SJSA1 (cell line): Measurements from ENCODE around the gene GPR137B. TPM values are rescaled to one million over a fixed set of nuclear protein-coding genes. Genes with fewer than 3 reads are reported as not detected.

Source experiments
- DNase-seq, 2 experiments: peaks; one replicate each; pipeline ENCODE4 v3.0.0-alpha.2; 2015 to 2020; ENCODE audit warnings: low spot score in 2 of 2, low read depth in 1 of 2
- H3K27ac ChIP-seq: fragments of 250-450 bp; sonication (Bioruptor Pico); 2 replicates; pipeline ENCODE4 v1.5.1; 2020; ENCODE audit warnings: mild to moderate bottlenecking, moderate library complexity
- H3K27me3 ChIP-seq: fragments of 250-450 bp; sonication (Bioruptor Pico); replicated peaks from 2 replicates; pipeline ENCODE4 v1.5.1; 2020; ENCODE audit warnings: mild to moderate bottlenecking, moderate library complexity
- H3K36me3 ChIP-seq: fragments of 250-450 bp; sonication (Bioruptor Pico); 2 replicates; pipeline ENCODE4 v1.5.1; 2020; ENCODE audit warnings: mild to moderate bottlenecking
- H3K4me1 ChIP-seq: fragments of 250-450 bp; sonication (Bioruptor Pico); replicated peaks from 2 replicates; pipeline ENCODE4 v1.6.1; 2021; ENCODE audit warnings: mild to moderate bottlenecking
- H3K4me3 ChIP-seq: fragments of 250-450 bp; sonication (Bioruptor Pico); 2 replicates; pipeline ENCODE4 v1.5.1; 2020; ENCODE audit warnings: mild to moderate bottlenecking
- H3K9me3 ChIP-seq: fragments of 250-450 bp; sonication (Bioruptor Pico); replicated peaks from 2 replicates; pipeline ENCODE4 v1.5.1; 2020; ENCODE audit warnings: mild to moderate bottlenecking
- total RNA-seq: library from RNA; depleted of rRNA; stranded (reverse); fragments of >200 nt; shearing (Covaris generic); gene quantifications from 2 replicates; pipeline ENCODE4 v1.2.3, GENCODE V29; 2014

GPR137B gene
- total RNA-seq, 1 experiment from 2014 or later, result 4.4 TPM

GRCh38 chr1:236144033-236144432 lies 1.7 kb downstream of the GPR137B start:
- Histone ChIP-seq H3K27me3 (peaks cover 26% of the 10 kb centered on the region), H3K4me1 (peaks cover 12% of the 10 kb centered on the region), H3K9me3 (no peaks in the 10 kb centered on the region), H3K4me3 (no peak overlapping the region), H3K36me3 (no peaks in the 10 kb centered on the region), H3K27ac (no peak overlapping the region)
- DNase-seq, result no peak

GRCh38 chr1:236144446-236145150 lies 2.3 kb downstream of the GPR137B start:
- Histone ChIP-seq H3K4me1 (peaks cover 12% of the 10 kb centered on the region), H3K4me3 (no peak overlapping the region), H3K9me3 (no peaks in the 10 kb centered on the region), H3K27ac (no peak overlapping the region), H3K36me3 (no peaks in the 10 kb centered on the region), H3K27me3 (peaks cover 21% of the 10 kb centered on the region)
- no peak for DNase-seq

DNA sequence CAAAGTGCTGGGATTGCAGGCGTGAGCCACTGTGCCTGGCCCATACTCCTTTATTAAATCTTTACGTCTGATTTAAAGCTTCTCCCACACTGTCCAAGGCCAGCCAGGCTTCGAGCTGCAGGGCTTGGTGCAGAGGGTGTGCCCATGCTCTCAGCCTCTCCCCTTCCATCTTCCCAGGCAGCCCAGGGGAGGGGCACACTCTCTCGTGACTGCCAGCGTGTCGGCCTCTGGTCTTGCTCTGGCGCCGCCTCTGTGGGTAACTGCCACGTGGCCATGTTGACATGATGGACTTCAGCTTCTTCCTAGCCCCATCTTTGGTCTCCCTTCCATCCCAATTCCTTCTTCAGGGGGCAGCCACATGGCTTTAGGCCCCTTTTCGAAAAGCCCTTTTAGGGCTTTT lies 4.7 kb downstream of the GPR137B start:
- H3K27me3 ChIP-seq, result 0 out of 2 replicates have a peak, but pooled peaks cover 3% of the 10 kb centered on the region
- DNase-seq, result no peak
- peaks cover 9% of the 10 kb centered on the region for H3K4me1 ChIP-seq
- no peak overlapping the region for H3K27ac ChIP-seq
- H3K36me3 ChIP-seq, result no peaks in the 10 kb centered on the region
- no peaks in the 10 kb centered on the region for H3K9me3 ChIP-seq
- H3K4me3 ChIP-seq, result no peak overlapping the region

DNA sequence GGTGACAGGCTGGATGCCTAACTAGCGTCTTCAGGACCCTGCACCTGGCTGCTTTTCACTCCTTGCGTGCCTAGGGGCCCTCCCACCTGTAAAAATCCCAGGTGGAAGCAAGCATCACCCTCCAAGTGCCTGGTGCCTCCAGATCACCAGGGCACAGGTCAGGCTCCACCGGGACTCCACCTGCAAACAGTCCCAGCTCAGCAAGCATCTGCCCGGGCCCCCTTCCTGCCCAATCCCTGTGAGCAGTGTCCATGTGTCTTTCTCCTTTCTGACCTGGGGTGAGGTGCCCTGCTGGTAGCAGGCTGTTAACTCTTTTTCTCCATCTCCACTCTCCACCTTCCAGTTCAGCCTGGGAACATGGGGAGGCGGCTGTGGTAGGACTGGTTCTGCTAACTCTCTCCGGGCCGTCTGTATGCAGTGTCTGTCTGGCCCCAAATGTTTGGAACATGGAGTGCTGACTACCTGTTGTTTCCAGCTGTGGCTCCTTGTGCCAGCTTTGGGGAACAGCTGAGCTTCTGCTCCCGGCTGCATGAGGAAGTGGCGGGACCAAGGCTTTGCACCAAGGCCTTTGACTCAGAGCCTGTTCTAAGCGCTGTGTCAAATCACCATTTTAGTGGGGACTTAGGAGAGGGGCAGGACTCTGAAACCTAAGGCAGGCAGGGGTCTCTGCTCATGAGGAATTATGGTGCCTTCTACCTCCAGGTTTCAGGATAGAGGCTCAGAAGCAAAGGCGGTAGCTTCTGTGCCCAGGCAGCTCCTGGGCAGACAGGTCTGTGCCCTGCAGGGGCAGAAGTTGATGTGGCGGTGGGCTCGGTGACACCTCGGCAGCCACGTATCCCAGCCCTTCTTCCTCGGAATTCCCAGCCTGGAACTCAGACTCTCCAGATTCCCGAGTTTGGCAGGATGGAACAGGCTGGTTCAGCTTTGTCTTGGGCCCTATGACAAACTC lies 5.5 kb downstream of the GPR137B start:
- H3K27ac ChIP-seq, result no peak overlapping the region
- H3K27me3 ChIP-seq, result no peaks in the 10 kb centered on the region
- H3K36me3 ChIP-seq, result no peaks in the 10 kb centered on the region
- DNase-seq, result no peak
- H3K4me1 ChIP-seq, result peaks cover 5% of the 10 kb centered on the region
- no peak overlapping the region for H3K4me3 ChIP-seq
- H3K9me3 ChIP-seq, result no peaks in the 10 kb centered on the region

- Histone ChIP-seq H3K36me3 (no peaks in the 10 kb centered on the region), H3K9me3 (no peaks in the 10 kb centered on the region), H3K4me3 (no peak overlapping the region), H3K4me1 (no peaks in the 10 kb centered on the region; the same call in 1 of the 2 replicates), H3K27me3 (no peaks in the 10 kb centered on the region), H3K27ac (no peak overlapping the region)
- DNase-seq, result no peak
Measured at GRCh38 chr1:236148470-236148845, 6.1 kb downstream of the GPR137B start.

GRCh38 chr1:236149003-236149595 lies 6.8 kb downstream of the GPR137B start:
- Histone ChIP-seq H3K4me1 (no peaks in the 10 kb centered on the region), H3K27me3 (no peaks in the 10 kb centered on the region), H3K36me3 (no peaks in the 10 kb centered on the region), H3K4me3 (no peak overlapping the region), H3K27ac (no peak overlapping the region), H3K9me3 (no peaks in the 10 kb centered on the region)
- DNase-seq, result no peak

- Histone ChIP-seq H3K4me3 (no peak overlapping the region), H3K27ac (no peak overlapping the region), H3K27me3 (no peaks in the 10 kb centered on the region), H3K36me3 (no peaks in the 10 kb centered on the region), H3K9me3 (no peaks in the 10 kb centered on the region), H3K4me1 (peaks cover 3% of the 10 kb centered on the region)
- DNase-seq, result no peak
Measured at GRCh38 chr1:236149696-236150228, 7.4 kb downstream of the GPR137B start.

GRCh38 chr1:236150311-236150955 lies 8.1 kb downstream of the GPR137B start:
- H3K4me3 ChIP-seq, result no peak overlapping the region
- no peak overlapping the region for H3K27ac ChIP-seq
- no peaks in the 10 kb centered on the region for H3K36me3 ChIP-seq
- no peak for DNase-seq
- no peaks in the 10 kb centered on the region for H3K9me3 ChIP-seq
- no peaks in the 10 kb centered on the region for H3K27me3 ChIP-seq
- H3K4me1 ChIP-seq, result peaks cover 9% of the 10 kb centered on the region

- no peak for DNase-seq
- peaks cover 15% of the 10 kb centered on the region for H3K4me1 ChIP-seq
- no peaks in the 10 kb centered on the region for H3K27me3 ChIP-seq
- no peak overlapping the region for H3K4me3 ChIP-seq
- no peak overlapping the region for H3K27ac ChIP-seq
- H3K36me3 ChIP-seq, result no peaks in the 10 kb centered on the region
- no peaks in the 10 kb centered on the region for H3K9me3 ChIP-seq
Measured at GRCh38 chr1:236150986-236151385, 8.6 kb downstream of the GPR137B start.

GRCh38 chr1:236151739-236152424 lies 9.5 kb downstream of the GPR137B start:
- Histone ChIP-seq H3K27ac (no peak overlapping the region), H3K4me1 (peaks cover 15% of the 10 kb centered on the region), H3K27me3 (no peaks in the 10 kb centered on the region), H3K4me3 (no peak overlapping the region), H3K9me3 (no peaks in the 10 kb centered on the region), H3K36me3 (no peaks in the 10 kb centered on the region)
- no peak for DNase-seq

DNA sequence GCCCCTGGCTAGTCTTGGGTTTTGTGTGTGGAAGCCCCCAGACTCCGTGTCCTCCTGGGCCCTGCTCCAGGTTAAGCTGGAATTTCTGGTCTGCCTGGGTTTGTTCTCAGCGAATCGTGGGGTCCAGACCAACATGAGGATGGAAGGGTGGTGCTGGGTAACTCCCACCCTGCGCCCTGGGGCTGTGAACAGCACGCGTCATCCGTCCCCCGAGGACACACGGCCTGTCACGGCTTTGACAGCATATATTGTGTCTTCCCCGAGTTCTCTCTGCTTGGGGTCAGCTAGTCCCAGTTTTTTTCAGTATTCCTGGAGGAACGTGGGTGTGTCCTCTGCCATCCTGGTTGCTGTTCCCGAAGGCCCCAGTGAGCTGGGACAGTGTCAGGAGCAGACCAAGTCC lies 11.8 kb downstream of the GPR137B start:
- H3K4me3 ChIP-seq, result no peak overlapping the region
- no peak for DNase-seq

DNA sequence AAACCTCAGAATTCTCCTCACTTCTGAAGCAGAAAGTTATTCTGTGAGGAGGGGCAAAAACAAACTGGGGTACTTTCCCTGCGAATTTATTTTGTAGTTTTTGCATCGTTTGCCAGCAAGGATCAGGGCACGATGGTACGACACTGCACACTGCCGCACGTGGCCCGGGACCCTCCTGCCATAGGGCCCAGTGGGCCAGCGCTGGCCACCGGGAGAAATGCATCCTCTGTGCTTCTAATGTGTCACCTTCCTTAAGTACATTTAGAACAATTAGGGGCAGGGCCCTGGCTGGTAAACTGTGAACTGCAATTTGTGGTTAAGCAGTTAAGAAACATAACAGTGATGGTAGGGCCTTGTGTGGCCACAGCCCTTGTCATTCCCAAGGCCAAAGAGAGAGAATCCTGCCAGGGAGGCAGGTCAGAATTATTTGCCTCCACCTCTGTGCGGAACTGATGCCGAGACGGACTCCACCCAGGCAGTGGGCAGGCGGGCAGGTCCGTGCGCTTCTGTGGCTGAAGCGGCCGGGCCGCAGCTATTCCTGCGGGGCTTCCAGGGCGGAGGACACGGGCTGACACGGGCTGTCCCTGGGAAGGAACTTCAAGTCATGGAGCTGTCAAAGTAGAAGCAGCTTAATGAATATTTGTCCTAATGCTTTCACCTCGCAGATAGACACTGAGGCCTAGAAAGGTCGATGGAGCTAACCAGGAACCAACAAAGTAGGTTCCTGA lies 12.5 kb downstream of the GPR137B start:
- Histone ChIP-seq H3K27ac (no peak overlapping the region), H3K36me3 (no peaks in the 10 kb centered on the region), H3K4me1 (peaks cover 15% of the 10 kb centered on the region), H3K27me3 (no peaks in the 10 kb centered on the region), H3K4me3 (no peak overlapping the region), H3K9me3 (no peaks in the 10 kb centered on the region)
- DNase-seq, result peak in 1 of 2 experiments; percentile 9

More for the DNA sequence above, 11.8 kb downstream of the GPR137B start:
- Histone ChIP-seq H3K27me3 (no peaks in the 10 kb centered on the region), H3K9me3 (no peaks in the 10 kb centered on the region), H3K36me3 (no peaks in the 10 kb centered on the region), H3K4me1 (peaks cover 15% of the 10 kb centered on the region), H3K27ac (no peak overlapping the region)
